ENCODE data around the gene ZNF385A. TPM values are rescaled to one million over a fixed set of nuclear protein-coding genes. Genes with fewer than 3 reads are reported as not detected.

ZNF385A gene
- total RNA-seq, 1 donor: 2.2 TPM

DNA sequence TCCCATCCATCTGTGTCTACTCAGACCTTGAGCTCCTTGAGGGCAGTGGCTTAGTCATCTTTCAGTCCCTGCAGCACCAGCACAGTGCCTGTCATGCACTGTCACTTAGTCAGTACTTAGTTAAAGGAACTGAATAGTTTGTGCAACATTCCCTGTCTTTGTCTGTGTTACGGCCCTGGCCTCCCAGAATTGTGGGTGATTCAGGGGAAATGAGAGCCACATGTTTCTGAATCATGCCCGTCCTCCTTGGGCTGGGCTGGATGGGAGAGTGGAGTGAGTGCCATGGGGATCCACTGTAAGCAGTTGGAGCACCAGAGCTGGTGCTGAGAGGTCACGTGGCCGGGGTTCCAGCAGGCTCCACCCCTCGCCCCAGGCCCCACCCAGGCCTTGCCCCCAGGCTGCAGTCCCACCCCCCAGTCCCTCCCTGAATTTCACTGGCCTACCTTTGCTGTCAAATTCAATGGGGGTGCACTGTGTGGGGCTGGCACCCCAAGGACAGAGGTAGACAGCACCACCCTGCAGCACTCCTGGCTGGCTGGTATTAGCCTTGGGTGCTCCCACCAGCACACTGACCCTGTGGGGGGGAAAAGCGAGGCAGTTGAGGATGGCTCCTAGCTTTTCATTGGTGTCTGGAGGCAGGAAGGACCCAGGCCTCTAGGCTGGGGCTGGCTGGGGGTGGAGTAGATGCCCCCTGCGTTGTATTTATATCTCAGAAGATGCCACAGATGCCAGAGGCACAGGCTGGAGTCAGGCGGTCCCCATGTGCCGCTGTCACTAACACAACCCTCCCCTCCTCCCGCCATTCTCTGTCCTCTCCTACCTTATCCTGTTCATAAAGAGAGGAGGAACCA is 27.1 kb upstream of the ZNF385A start:
- TF ChIP-seq, protein P1, sequence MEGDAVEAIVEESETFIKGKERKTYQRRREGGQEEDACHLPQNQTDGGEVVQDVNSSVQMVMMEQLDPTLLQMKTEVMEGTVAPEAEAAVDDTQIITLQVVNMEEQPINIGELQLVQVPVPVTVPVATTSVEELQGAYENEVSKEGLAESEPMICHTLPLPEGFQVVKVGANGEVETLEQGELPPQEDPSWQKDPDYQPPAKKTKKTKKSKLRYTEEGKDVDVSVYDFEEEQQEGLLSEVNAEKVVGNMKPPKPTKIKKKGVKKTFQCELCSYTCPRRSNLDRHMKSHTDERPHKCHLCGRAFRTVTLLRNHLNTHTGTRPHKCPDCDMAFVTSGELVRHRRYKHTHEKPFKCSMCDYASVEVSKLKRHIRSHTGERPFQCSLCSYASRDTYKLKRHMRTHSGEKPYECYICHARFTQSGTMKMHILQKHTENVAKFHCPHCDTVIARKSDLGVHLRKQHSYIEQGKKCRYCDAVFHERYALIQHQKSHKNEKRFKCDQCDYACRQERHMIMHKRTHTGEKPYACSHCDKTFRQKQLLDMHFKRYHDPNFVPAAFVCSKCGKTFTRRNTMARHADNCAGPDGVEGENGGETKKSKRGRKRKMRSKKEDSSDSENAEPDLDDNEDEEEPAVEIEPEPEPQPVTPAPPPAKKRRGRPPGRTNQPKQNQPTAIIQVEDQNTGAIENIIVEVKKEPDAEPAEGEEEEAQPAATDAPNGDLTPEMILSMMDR (IDR thresholded peaks at IDR 0.05; ENCODE audit: insufficient read depth, low read depth, low read length): no peak
- DNase-seq (ENCODE audit: low read depth): peak; percentile 77
- H3K4me3 ChIP-seq (ENCODE audit: low read depth, low read length): no peak overlapping the region

DNA sequence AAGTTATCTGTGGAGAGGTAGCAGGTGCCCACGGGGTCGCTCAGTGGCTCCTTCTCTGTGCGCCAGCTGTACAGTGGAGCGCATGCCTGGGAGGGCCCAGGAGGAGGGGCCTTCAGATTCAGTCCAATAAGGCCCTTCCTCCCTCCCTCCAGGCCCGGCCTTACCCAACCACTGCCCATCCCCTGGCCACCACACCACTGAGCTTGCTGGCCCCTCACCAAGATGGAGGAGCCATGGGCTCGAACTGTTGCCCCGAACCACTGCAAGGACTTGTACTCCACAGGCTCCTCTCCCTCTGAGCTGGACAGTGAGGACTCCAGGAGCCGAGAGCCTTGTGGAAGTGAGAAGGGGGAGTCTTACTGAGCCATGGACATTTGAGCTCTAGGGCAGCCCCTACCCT is 24.7 kb upstream of the ZNF385A start:
- TF ChIP-seq, protein P1 (IDR thresholded peaks at IDR 0.05; ENCODE audit: insufficient read depth, low read depth, low read length): no peak
- DNase-seq (ENCODE audit: low read depth): no peak
- no peak overlapping the region for H3K4me3 ChIP-seq (ENCODE audit: low read depth, low read length)

DNA sequence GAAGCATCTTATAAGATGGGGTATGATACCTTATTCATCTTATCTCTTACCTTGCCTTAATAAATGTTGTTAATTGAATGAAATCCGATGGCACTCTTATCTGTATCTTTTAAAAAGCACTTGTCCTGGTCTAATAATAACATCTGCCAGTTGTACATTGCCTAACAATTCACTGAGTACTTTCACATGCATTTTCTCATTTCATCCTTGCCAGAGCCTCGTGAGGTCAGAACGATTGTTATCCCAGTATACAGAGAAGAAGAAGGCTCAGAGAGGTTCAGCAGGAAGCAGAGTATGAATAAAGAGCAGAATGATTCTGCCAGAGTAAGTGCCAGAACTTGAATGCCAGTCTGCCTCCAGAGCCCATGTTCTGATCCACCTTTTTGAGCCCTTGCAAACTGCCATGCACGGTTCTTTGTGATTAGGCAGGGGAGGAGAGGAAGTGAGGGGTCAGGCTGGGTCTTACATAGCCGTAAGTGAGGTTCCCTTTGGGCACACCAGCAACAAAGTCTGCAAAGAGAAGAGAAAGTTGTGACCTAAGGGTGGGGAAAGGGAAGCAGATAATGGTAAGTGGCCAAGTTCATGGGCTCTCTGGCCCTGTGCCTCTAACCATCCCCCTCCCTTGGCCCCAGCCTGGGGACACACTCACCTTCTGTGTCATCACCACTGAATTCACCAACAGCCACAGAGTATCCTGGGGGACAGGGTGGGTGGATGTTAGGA is 22.8 kb upstream of the ZNF385A start:
- no peak for DNase-seq (ENCODE audit: low read depth)

DNA sequence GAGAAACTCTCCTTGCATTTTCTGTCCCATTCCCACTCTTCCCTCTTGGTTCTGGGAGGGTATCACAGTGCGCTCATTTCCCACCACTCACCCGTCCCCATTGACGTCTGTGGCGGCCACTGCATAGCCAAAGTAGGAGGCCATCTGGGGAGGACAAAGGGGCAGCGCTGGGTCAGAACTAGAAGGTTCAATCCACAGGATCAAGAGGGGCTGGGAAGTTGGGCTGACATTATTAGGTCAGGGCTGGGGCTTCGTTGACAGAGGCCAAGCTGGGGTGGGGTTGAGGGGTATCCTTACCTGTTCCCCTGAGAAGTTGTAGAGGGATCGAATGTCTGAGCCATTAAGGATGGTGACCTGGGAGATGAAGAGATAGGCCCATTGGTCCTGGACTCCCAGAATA is 21.0 kb upstream of the ZNF385A start:
- TF ChIP-seq, protein P1 (IDR thresholded peaks at IDR 0.05; ENCODE audit: insufficient read depth, low read depth, low read length): no peak
- H3K4me3 ChIP-seq (ENCODE audit: low read depth, low read length): no peak overlapping the region
- DNase-seq (ENCODE audit: low read depth): no peak

More for the DNA sequence above, 22.8 kb upstream of the ZNF385A start:
- no peak overlapping the region for H3K4me3 ChIP-seq (ENCODE audit: low read depth, low read length)
- TF ChIP-seq, protein P1 (IDR thresholded peaks at IDR 0.05; ENCODE audit: insufficient read depth, low read depth, low read length): no peak

DNA sequence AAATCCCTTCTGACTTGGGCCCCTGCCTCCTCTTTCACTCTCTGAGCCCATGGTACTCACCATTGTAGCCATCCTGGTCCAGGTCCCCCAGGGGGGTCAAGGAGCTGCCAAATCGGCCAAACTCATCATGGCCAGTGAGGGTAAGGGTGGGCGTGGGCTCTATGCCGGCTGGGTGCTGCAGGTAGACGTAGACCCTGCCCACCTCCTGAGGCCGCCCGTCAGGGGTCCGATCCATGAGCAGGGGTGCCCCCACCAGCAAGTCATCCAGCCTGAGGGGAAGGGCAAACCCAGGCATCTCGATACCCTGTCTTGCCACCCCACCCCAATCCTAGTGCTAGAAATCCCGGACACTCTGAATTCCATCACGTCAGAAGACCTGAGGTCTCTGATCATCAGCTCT is 20.6 kb upstream of the ZNF385A start:
- TF ChIP-seq, protein P1 (IDR thresholded peaks at IDR 0.05; ENCODE audit: insufficient read depth, low read depth, low read length): no peak
- H3K4me3 ChIP-seq (ENCODE audit: low read depth, low read length): no peak overlapping the region
- DNase-seq (ENCODE audit: low read depth): no peak

DNA sequence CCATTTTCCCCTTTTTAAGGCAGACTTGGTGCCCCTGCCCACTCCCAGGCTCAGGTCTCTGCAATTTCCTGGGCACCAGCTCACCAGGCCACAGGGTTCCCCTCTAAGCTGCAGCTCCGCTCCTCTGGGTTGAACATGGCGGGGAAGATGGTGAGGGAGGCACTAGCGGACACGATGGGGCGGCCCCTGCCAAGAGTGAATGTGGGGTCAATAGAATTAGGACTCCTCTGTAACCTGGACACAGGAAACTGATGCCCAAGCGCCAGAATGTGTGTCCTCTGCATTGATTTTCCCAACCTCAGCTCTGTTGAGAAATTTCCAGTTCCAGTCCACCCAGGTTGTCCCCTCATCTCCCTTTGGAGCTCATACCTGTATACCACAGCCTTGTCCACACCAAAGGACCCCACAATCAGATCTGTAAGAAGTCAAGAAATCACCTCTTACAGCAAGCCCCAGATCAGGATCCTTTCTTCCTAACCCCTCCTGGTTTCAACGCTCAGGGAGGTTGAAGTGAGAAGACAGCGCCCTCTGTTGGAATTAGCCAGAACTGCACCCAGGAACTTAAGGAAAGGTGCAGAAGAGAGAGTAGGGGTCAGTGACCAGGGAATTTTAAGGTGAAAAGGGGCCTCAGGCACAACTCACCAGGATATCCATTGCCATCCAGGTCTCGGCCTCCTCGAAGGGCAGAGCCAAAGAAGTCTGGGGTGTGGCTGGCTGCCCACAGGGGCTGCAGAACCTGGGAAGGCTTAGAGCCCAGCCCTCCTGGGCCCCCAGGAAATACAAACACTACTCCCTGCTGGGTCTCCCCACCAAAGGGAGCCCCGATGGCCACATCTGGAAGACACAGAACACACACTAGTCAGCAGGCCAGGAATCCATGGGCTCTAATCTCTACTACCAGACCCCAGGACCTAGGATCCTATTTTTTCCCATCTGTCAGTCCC is 19.8 kb upstream of the ZNF385A start:
- DNase-seq (ENCODE audit: low read depth): peak; percentile 70

More for the DNA sequence above, 19.8 kb upstream of the ZNF385A start:
- TF ChIP-seq, protein P1 (IDR thresholded peaks at IDR 0.05; ENCODE audit: insufficient read depth, low read depth, low read length): peak; percentile 96
- H3K4me3 ChIP-seq (ENCODE audit: low read depth, low read length): no peak overlapping the region
